LoVo (cell line): Measurements from ENCODE around the gene TBC1D25.

ENCODE experiments used
- DNase-seq: peaks from one replicate; pipeline ENCODE4 v3.0.0-alpha.2; 2016; ENCODE audit warnings: low spot score

TBC1D25 gene

DNA sequence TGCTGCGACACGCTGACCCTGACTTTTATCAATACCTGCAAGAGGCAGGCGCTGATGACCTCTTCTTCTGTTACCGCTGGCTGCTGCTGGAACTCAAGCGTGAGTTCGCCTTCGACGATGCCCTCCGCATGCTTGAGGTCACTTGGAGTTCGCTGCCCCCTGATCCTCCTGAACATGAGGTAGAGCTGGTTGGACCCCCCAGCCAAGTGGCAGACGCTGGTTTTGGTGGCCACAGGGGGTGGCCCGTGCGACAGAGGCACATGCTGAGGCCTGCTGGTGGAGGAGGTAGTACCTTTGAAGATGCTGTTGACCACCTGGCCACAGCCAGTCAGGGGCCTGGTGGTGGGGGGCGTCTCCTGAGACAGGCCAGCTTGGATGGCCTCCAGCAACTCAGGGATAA is 20.5 kb downstream of the TBC1D25 start:
- DNase-seq = no peak

DNA sequence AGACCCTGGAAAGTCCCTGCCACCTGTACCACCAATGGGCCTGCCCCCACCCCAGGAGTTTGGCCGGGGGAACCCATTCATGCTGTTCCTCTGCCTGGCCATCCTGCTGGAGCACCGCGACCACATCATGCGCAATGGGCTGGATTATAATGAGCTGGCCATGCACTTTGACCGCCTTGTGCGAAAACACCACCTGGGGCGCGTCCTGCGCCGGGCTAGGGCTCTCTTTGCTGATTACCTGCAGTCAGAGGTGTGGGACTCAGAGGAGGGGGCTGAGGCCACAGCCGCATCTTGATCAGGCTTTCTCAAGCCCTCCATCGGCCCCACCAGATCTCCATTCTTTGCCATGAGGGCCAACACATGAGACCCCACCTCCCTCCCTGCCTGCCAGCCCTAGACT is 21.2 kb downstream of the TBC1D25 start:
- no peak for DNase-seq

DNA sequence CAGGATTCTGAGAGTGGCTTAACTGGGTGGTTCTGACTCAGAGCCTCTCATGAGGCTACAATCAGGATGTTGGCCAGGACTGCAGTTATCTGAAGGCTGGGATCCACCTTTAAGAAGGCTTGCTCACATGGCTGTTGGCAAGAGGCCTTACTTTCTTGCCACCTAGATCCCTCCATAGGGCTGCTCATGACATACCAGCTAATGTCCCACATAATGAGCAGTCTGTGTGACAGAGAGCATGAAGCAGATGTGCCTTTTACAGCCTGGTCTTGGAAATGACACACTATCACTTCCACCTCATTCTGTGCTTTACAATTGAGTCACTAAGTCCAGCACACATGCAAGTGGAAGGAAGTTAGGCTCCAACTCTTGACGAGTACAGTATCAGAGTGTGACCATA is 30.4 kb downstream of the TBC1D25 start:
- no peak for DNase-seq

DNA sequence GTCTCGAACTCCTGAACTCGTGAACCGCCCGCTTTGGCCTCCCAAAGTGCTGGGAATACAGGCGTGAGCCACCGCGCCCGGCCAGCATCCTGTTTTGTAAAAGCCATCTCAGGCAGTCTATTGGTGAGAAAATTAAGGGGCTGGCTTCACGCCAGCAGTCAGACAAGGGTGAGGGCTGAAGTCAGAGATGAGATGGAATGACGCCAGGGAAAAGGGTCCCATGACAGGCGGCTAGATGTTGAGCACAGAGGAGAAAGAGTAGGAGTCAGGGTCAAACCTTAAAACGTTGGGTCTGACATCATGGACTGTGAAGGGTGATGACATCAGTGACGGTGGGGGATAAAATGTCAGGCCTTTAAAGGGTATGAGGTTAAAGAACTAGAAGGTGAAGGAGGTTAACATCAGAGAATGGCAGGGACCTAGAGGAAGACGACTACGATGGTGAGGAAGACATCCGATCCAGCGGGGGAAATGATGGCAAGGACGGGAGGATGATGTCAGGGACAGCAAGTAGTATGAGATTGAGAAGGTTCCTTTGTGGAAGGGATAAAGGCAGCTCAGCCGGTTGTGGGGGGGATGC is 34.3 kb downstream of the TBC1D25 start:
- DNase-seq = peak; percentile 6

- DNase-seq = peak; percentile 85
Measured at GRCh38 chrX:48574270-48575266, 35.1 kb downstream of the TBC1D25 start, which contains the start of gene RBM3. TSS of gene RBM3 (plus strand) at chrX:48574484. CDS start at chrX:48575181, 697 bp downstream.

DNA sequence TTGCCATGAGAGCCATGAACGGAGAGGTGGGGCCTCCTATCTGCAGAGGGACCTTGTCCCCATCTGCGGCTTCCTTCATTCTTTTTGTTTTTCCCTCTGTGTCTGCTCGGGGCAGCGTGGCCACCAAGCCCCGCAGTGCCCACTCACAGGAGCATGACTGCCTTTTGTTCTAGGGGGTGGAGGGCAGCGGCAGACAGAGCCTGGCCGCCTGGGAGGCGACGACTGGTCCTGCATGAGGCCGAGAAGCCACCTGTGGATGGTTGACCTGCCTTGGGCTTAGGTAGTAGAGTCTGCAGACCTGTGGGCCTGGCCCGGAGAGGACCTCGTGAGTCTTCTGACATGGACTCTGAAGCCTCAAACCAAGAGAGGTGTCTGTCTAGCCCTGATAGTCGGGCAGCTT is 36.1 kb downstream of the TBC1D25 start:
- DNase-seq = no peak

GRCh38 chrX:48576108-48576507 is 36.6 kb downstream of the TBC1D25 start:
- no peak for DNase-seq

DNA sequence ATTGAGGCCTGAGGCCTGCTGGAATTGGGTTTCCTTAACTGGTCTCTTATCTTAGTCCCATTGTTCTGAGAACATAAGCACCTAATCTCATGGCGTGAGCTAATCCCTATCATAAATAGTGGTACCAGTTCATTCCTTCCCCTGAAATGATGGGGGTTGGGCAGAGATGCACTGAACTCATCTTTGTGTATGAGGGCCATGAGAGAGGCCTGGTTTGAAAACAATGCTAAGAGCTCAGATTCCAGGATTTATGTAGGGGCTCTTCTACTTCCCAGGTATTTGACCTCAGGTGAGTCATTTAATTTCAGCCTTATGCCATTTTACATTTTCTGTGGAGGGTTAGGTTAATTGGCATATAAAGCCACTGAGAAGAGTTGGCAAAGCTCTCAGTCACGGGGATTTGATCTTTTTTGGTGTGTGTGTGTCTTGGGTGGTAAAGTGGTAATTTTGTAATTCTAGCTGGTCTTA is 39.2 kb downstream of the TBC1D25 start:
- DNase-seq = no peak

DNA sequence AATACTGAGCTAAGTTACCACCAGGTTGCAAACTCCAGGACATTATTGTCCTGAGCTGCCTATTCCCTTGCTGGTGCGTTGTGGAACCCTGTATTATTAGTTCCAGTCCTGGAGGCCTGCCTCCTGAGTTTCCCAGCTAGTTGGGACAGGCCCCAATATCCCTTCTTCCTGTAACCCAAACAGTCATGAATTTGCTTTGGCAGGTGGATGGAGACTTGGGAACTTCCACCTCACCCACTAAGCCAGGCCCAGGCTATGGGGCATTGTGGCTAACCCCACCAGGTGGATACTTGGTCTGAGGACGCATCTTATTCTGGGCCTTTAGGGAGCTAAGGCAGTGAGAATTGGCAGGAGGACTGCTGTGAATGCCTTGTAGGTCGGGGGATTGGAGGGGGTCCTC is 39.7 kb downstream of the TBC1D25 start:
- DNase-seq = no peak

- no peak for DNase-seq
Measured at GRCh38 chrX:48580662-48581061, 41.1 kb downstream of the TBC1D25 start.

DNA sequence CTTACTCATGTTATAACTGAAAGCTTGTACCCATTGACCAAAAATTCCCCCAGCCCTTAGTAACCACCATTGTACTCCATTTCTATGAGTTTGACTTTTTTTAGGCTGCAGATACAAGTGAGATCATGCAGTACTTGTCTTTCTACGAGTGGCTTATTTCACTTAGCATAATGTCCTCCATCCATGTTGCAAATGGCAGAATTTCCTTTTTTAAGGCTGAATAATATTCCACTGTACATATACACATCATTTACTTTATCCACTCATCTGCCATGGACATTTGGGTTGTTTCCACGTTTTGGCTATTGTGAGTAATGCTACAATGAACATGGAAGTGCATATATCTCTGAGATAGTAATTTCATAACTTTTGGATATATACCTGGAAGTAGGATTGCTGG is 45.2 kb downstream of the TBC1D25 start:
- no peak for DNase-seq

- DNase-seq = no peak
Measured at GRCh38 chrX:48589482-48590162, 50.1 kb downstream of the TBC1D25 start.

DNA sequence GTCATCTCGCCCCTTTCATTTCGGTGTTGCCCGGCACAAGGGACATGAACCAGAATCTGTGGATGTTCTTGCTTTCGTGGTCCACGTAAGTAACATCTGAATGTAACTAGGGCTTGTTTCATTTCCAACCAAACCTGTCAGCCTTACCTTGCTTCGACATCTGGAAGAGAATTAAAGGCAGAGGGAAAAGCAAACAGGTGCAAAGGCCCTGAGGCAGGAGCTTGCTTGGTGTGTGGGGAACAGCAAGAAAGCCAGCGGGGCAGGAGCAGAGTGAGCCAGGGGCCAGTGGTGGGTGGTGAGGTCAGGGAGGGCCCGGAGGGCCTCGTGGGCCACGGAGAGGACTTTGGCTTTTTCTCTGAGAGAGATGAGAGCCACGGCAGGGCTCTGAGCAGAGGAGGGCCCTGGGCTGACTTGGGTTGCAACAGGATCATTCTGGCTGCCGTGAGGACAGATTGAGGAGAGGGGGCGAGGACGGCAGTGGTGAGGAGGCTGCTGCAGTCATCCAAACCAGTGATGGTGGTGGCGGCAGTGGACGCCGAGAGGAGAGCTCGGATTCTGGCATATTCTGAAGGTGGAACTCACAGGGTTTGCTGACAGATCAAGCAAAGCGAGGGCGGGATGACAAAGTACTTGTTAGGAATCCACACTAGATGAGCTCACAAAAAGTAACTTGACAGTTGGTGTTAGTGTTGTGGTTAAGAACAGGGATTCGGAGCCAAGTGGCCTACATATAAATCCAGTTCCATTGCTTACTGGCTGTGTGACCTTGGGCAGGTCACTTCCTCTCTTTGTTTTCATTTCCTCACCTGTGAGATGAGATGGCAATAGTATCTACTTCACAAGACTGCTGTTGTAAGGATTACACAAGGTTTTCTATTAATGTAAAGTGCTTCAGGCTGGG is 50.9 kb downstream of the TBC1D25 start:
- DNase-seq = no peak

GRCh38 chrX:48591255-48591791 is 51.8 kb downstream of the TBC1D25 start:
- peak; percentile 56 for DNase-seq

GRCh38 chrX:48592971-48593370 is 53.5 kb downstream of the TBC1D25 start:
- no peak for DNase-seq

DNA sequence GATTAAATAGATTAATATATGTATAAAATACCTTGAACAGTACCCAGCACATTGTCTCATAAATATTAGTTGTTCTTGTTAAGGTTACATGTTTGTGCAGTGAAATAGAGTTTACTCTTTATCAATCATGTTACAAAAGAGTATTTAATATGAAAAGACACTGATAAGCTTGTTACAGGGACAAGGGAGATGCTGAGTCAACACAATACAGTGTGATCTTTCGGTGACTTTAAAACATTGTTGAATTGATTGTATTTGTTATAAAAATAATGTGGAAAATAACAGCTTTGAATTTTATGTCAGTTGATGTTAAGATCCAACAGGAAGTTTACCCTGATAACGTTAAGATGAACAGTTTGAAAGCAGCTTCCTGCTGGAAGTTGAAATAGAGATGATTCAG is 56.4 kb downstream of the TBC1D25 start:
- no peak for DNase-seq

- peak; percentile 91 for DNase-seq
Measured at GRCh38 chrX:48597353-48598264, 58.1 kb downstream of the TBC1D25 start, which contains the start of gene WDR13. TSS of gene WDR13 (plus strand) at chrX:48597492. CDS start at chrX:48597997, 505 bp downstream.

DNA sequence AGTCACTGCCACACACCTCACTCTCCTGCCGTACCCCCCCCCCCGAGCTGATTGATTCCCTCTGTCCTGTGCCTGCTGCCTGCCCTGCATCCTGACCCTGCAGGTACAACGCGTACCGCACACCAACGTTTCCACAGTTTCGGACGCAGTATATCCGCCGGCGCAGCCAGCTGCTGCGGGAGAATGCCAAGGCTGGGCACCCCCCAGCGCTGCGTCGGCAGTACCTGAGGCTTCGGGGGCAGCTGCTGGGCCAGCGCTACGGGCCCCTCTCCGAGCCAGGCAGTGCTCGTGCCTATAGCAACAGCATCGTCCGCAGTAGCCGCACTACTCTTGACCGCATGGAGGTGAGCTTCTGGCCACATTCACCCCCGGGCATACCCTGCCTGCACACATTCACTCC is 59.1 kb downstream of the TBC1D25 start:
- no peak for DNase-seq

- DNase-seq = no peak
Measured at GRCh38 chrX:48599341-48599740, 59.8 kb downstream of the TBC1D25 start.

- no peak for DNase-seq
Measured at GRCh38 chrX:48600226-48600625, 60.7 kb downstream of the TBC1D25 start.
